ENCODE data around the gene PXMP4.
A peak's percentile ranks its signal among the peaks of the same experiment; 100 is the strongest.

The PXMP4 gene, protein sequence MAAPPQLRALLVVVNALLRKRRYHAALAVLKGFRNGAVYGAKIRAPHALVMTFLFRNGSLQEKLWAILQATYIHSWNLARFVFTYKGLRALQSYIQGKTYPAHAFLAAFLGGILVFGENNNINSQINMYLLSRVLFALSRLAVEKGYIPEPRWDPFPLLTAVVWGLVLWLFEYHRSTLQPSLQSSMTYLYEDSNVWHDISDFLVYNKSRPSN

GRCh38 chr20:33719989-33720709 lies at the start of gene PXMP4:
PXMP4 (minus strand) TSS chr20:33720310; CDS start chr20:33720207, 103 bp downstream.
- H3K4me3 ChIP-seq (ENCODE audit: low read length), result peak within 1 kb of the TSS; percentile 85
- peak; percentile 91 for DNase-seq (ENCODE audit: low read depth)
- TF ChIP-seq CTCF (conservative IDR thresholded peaks at IDR 0.05; ENCODE audit: low read depth, low read length), result no peak

DNA sequence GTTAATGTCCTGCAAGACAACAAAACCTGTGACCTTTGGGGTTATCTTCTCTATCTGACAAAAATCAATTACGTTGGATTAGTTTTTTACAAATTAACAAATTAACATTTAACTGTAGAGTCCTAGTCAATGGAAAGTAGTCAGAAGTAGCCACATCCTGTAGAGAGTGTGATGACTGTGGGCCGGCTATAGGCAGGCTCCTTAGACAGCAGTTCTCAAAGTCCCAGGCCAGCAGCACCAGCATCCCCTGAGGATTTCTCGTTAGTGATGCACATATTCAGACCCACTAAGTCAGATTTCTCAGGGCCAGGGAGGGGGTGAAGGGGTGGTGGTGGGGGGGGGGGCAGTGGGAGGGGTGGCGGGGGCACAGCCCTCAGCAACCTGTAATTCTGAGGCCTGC lies 48.9 kb upstream of the PXMP4 start:
- no peak overlapping the region for H3K4me3 ChIP-seq (ENCODE audit: low read length)
- DNase-seq (ENCODE audit: low read depth), result no peak
- no peak for TF ChIP-seq CTCF (conservative IDR thresholded peaks at IDR 0.05; ENCODE audit: low read depth, low read length)

GRCh38 chr20:33767777-33768138 lies 47.6 kb upstream of the PXMP4 start:
- no peak for TF ChIP-seq CTCF (conservative IDR thresholded peaks at IDR 0.05; ENCODE audit: low read depth, low read length)
- no peak for DNase-seq (ENCODE audit: low read depth)
- no peak overlapping the region for H3K4me3 ChIP-seq (ENCODE audit: low read length)

DNA sequence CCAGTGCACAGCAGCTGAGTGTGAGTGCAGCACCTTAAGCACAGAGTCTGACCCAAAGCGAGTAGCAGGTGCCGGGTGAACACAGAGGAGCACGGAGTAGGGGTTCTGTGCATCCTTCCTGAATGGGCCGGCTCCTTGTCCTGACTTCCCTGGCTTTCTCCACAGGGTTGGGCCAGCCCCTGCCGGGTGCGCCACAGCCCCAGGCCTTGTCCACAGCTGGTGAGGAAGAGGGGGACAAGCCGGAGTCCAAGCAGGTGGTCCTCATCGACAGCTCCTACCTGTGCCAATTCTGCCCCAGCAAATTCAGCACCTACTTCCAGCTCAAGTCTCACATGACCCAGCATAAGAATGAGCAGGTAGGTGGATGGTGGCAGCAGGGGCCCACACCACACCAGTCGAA lies 46.6 kb upstream of the PXMP4 start:
- DNase-seq (ENCODE audit: low read depth), result no peak
- TF ChIP-seq CTCF (conservative IDR thresholded peaks at IDR 0.05; ENCODE audit: low read depth, low read length), result no peak
- no peak overlapping the region for H3K4me3 ChIP-seq (ENCODE audit: low read length)

- no peak overlapping the region for H3K4me3 ChIP-seq (ENCODE audit: low read length)
- TF ChIP-seq CTCF (conservative IDR thresholded peaks at IDR 0.05; ENCODE audit: low read depth, low read length), result no peak
- no peak for DNase-seq (ENCODE audit: low read depth)
Observed at GRCh38 chr20:33765592-33765991, 45.5 kb upstream of the PXMP4 start.

DNA sequence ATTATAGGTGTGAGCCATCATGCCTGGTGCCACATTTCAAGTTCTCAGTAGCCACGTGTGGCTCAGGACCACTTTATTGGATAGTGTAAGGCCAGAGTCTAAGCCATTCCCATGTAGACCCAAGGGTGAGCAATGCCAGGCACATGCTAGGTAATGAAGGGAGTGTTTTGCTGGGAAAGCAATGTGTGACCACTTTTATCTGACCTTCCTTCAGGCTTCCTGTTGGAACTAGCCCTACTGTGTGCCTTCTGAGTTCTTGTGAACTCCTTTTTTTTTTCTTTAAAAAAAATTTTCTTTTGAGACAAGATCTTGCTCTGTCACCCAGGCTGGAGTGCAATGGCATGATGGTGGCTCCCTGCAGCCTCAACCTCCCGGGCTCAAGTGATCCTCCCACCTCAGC lies 45.0 kb upstream of the PXMP4 start:
- no peak for TF ChIP-seq CTCF (conservative IDR thresholded peaks at IDR 0.05; ENCODE audit: low read depth, low read length)
- no peak for DNase-seq (ENCODE audit: low read depth)

DNA sequence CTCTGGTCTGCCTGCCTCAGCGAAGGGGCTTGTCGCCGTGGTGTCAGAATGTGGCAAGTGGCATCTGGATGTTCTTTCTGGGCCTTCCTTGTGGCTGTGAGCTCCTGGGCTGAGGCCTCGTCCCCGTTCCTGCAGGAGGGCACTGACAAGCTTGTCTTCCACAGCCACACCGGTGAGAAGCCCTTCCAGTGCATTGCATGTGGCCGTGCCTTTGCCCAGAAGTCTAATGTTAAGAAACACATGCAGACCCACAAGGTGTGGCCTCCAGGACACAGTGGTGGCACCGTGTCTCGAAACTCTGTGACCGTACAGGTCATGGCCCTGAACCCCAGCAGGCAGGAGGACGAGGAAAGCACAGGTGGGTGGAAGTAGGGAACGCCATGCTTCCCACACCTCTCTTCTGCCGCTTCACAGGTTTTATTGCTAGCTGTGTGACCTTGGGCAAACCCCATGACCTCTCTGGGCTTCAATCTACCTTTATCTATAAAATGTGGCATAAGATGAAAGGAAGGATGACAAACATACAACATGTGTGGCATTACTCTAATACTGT lies 41.7 kb upstream of the PXMP4 start:
- no peak for DNase-seq (ENCODE audit: low read depth)
- TF ChIP-seq CTCF (conservative IDR thresholded peaks at IDR 0.05; ENCODE audit: low read depth, low read length), result no peak
- H3K4me3 ChIP-seq (ENCODE audit: low read length), result no peak overlapping the region

More for the DNA sequence above, 45.0 kb upstream of the PXMP4 start:
- H3K4me3 ChIP-seq (ENCODE audit: low read length), result no peak overlapping the region

All from retinal pigment epithelial cell (primary cell).